Mononuclear cell (primary cell): ENCODE data around the gene CYB5R2. TPM values are rescaled to one million over a fixed set of nuclear protein-coding genes. Genes with fewer than 3 reads are reported as not detected.

Experiments
- H3K27me3 ChIP-seq: 2 replicates; pipeline ENCODE4 v1.6.0; 2011; ENCODE audit warnings: low read length, control low read depth; ENCODE audit not compliant: insufficient read depth
- H3K4me1 ChIP-seq: 2 replicates; pipeline ENCODE4 v1.5.1; 2011; ENCODE audit warnings: mild to moderate bottlenecking, low read length, control low read depth; ENCODE audit not compliant: insufficient read depth
- H3K4me3 ChIP-seq: 2 replicates; pipeline ENCODE4 v1.5.1; 2011; ENCODE audit warnings: mild to moderate bottlenecking, low read length, moderate library complexity
- H3K9me3 ChIP-seq: 2 replicates; pipeline ENCODE4 v1.5.1; 2011; ENCODE audit warnings: low read depth, mild to moderate bottlenecking, control low read depth, low read length
- total RNA-seq: library from RNA; depleted of rRNA; stranded (reverse); fragments of >200 nt; gene quantifications from one replicate; pipeline ENCODE4 v1.2.3, GENCODE V29; 2012

Gene CYB5R2
- 1.5 TPM for total RNA-seq

- H3K4me1 ChIP-seq = peaks cover 22% of the 10 kb centered on the region
- H3K4me3 ChIP-seq = peak within 1 kb of the TSS; percentile 3
- H3K9me3 ChIP-seq = no peaks in the 10 kb centered on the region
- peaks cover 40% of the 10 kb centered on the region for H3K27me3 ChIP-seq
Observed at GRCh38 chr11:7672960-7673723, at the start of gene CYB5R2. CYB5R2 (minus strand) TSS chr11:7673500; CDS start chr11:7672825, 675 bp downstream.

GRCh38 chr11:7714786-7715185, 41.5 kb upstream of the CYB5R2 start:
- no peaks in the 10 kb centered on the region for H3K9me3 ChIP-seq
- peaks cover 3% of the 10 kb centered on the region for H3K27me3 ChIP-seq
- H3K4me1 ChIP-seq = no peaks in the 10 kb centered on the region
- no peak overlapping the region for H3K4me3 ChIP-seq

- no peak within 1 kb of the TSS for H3K4me3 ChIP-seq
- peaks cover 2% of the 10 kb centered on the region for H3K27me3 ChIP-seq
- no peaks in the 10 kb centered on the region for H3K9me3 ChIP-seq
- H3K4me1 ChIP-seq = no peaks in the 10 kb centered on the region
Observed at GRCh38 chr11:7706377-7706776, 33.1 kb upstream of the CYB5R2 start, which contains the start of gene OVCH2. OVCH2 (minus strand) TSS chr11:7706477; CDS start chr11:7706394, 83 bp downstream.

GRCh38 chr11:7703740-7704139, 30.4 kb upstream of the CYB5R2 start:
- H3K4me3 ChIP-seq = no peak overlapping the region
- no peaks in the 10 kb centered on the region for H3K4me1 ChIP-seq
- peaks cover 2% of the 10 kb centered on the region for H3K27me3 ChIP-seq
- no peaks in the 10 kb centered on the region for H3K9me3 ChIP-seq

GRCh38 chr11:7696424-7696823, 23.1 kb upstream of the CYB5R2 start:
- H3K4me3 ChIP-seq = no peak overlapping the region
- peaks cover 16% of the 10 kb centered on the region for H3K27me3 ChIP-seq
- H3K4me1 ChIP-seq = no peaks in the 10 kb centered on the region
- no peaks in the 10 kb centered on the region for H3K9me3 ChIP-seq

- Histone ChIP-seq H3K9me3 (no peaks in the 10 kb centered on the region), H3K27me3 (peaks cover 22% of the 10 kb centered on the region), H3K4me1 (no peaks in the 10 kb centered on the region), H3K4me3 (no peak overlapping the region)
Observed at GRCh38 chr11:7694235-7694634, 20.9 kb upstream of the CYB5R2 start.

GRCh38 chr11:7692426-7692825, 19.1 kb upstream of the CYB5R2 start:
- Histone ChIP-seq H3K4me1 (no peaks in the 10 kb centered on the region), H3K9me3 (no peaks in the 10 kb centered on the region), H3K4me3 (no peak overlapping the region), H3K27me3 (peaks cover 22% of the 10 kb centered on the region)

GRCh38 chr11:7691759-7692350, 18.6 kb upstream of the CYB5R2 start:
- Histone ChIP-seq H3K4me1 (no peaks in the 10 kb centered on the region), H3K27me3 (peaks cover 22% of the 10 kb centered on the region), H3K9me3 (no peaks in the 10 kb centered on the region), H3K4me3 (no peak overlapping the region)

- H3K9me3 ChIP-seq = no peaks in the 10 kb centered on the region
- H3K4me3 ChIP-seq = no peak overlapping the region
- H3K4me1 ChIP-seq = no peaks in the 10 kb centered on the region
- H3K27me3 ChIP-seq = peaks cover 29% of the 10 kb centered on the region
Observed at GRCh38 chr11:7690648-7691047, 17.3 kb upstream of the CYB5R2 start.

- Histone ChIP-seq H3K4me1 (no peaks in the 10 kb centered on the region), H3K27me3 (peaks cover 27% of the 10 kb centered on the region), H3K4me3 (no peak overlapping the region), H3K9me3 (no peaks in the 10 kb centered on the region)
Observed at GRCh38 chr11:7689239-7689638, 15.9 kb upstream of the CYB5R2 start.

- no peak overlapping the region for H3K4me3 ChIP-seq
- H3K9me3 ChIP-seq = no peaks in the 10 kb centered on the region
- H3K4me1 ChIP-seq = no peaks in the 10 kb centered on the region
- H3K27me3 ChIP-seq = peaks cover 18% of the 10 kb centered on the region
Observed at GRCh38 chr11:7688238-7688826, 15.0 kb upstream of the CYB5R2 start.

GRCh38 chr11:7687386-7687785, 14.1 kb upstream of the CYB5R2 start:
- peaks cover 19% of the 10 kb centered on the region for H3K27me3 ChIP-seq
- H3K4me3 ChIP-seq = no peak overlapping the region
- H3K4me1 ChIP-seq = no peaks in the 10 kb centered on the region
- H3K9me3 ChIP-seq = no peaks in the 10 kb centered on the region

GRCh38 chr11:7686761-7687160, 13.5 kb upstream of the CYB5R2 start:
- Histone ChIP-seq H3K4me1 (no peaks in the 10 kb centered on the region), H3K27me3 (peaks cover 21% of the 10 kb centered on the region), H3K4me3 (no peak overlapping the region), H3K9me3 (no peaks in the 10 kb centered on the region)

- Histone ChIP-seq H3K9me3 (no peaks in the 10 kb centered on the region), H3K4me1 (no peaks in the 10 kb centered on the region), H3K4me3 (no peak overlapping the region), H3K27me3 (peaks cover 22% of the 10 kb centered on the region)
Observed at GRCh38 chr11:7683571-7683970, 10.3 kb upstream of the CYB5R2 start.

GRCh38 chr11:7677796-7678201, 4.5 kb upstream of the CYB5R2 start:
- Histone ChIP-seq H3K27me3 (peaks cover 42% of the 10 kb centered on the region), H3K9me3 (no peaks in the 10 kb centered on the region), H3K4me3 (no peak overlapping the region), H3K4me1 (peaks cover 11% of the 10 kb centered on the region)
